Fibroblast of mammary gland (primary cell): ENCODE results near the gene TNS1.

ENCODE experiments used
- DNase-seq: peaks from one replicate; pipeline ENCODE4 v3.0.0-alpha.2; 2010; ENCODE audit warnings: low read depth
- H3K4me3 ChIP-seq: 2 replicates; pipeline ENCODE4 v1.5.1; 2011; ENCODE audit warnings: low read depth, mild to moderate bottlenecking, low read length, moderate library complexity; ENCODE audit not compliant: control insufficient read depth
- TF ChIP-seq, protein P1 (sequence below): conservative IDR thresholded peaks from 2 replicates; pipeline ENCODE4 v1.5.1; 2011; ENCODE audit warnings: low read depth, low read length, inconsistent platforms; ENCODE audit not compliant: control insufficient read depth, insufficient read depth

Gene TNS1

DNA sequence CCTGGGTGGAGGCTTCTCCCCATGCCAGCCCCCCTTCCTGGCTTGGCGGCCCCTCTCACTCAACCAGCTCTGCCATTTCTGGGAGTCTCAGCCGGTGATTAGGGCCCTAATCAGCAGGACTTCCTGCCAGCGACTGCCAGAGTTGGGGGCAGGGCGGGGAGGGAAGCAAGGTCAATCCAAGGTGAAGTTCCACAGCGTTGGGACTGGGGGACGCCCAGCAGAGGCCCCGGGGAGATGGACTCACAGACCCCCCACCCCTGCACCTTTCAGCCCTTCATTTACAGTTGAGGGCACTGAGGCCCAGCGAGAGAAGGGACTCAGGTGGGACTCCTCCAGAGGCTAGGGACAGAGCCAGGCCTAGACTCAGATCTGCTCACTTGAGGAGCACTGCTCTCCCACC, 65.3 kb downstream of the TNS1 start:
- TF ChIP-seq, protein P1, sequence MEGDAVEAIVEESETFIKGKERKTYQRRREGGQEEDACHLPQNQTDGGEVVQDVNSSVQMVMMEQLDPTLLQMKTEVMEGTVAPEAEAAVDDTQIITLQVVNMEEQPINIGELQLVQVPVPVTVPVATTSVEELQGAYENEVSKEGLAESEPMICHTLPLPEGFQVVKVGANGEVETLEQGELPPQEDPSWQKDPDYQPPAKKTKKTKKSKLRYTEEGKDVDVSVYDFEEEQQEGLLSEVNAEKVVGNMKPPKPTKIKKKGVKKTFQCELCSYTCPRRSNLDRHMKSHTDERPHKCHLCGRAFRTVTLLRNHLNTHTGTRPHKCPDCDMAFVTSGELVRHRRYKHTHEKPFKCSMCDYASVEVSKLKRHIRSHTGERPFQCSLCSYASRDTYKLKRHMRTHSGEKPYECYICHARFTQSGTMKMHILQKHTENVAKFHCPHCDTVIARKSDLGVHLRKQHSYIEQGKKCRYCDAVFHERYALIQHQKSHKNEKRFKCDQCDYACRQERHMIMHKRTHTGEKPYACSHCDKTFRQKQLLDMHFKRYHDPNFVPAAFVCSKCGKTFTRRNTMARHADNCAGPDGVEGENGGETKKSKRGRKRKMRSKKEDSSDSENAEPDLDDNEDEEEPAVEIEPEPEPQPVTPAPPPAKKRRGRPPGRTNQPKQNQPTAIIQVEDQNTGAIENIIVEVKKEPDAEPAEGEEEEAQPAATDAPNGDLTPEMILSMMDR = no peak
- no peak for DNase-seq
- H3K4me3 ChIP-seq = no peak overlapping the region

DNA sequence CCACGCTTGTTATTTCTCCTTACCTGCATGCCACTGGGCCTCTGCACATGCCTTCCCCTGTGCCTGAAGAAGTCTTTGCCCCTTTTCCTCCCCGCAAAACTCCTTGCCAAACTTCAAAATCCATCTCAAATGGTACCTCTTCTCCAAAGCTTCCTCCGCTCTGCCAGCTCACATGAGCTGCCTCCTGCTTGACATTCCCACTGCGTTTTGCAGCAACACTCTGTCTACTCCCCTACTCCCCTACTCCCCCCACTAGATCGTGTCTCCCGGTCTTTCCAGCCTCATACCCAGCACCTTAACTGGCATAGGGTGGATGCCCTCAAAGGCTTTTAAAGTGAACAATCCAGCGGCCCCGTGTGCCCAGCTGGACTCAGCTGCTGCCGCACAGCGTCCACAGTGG, 65.8 kb downstream of the TNS1 start:
- TF ChIP-seq, protein P1 = no peak
- no peak overlapping the region for H3K4me3 ChIP-seq
- DNase-seq = no peak

DNA sequence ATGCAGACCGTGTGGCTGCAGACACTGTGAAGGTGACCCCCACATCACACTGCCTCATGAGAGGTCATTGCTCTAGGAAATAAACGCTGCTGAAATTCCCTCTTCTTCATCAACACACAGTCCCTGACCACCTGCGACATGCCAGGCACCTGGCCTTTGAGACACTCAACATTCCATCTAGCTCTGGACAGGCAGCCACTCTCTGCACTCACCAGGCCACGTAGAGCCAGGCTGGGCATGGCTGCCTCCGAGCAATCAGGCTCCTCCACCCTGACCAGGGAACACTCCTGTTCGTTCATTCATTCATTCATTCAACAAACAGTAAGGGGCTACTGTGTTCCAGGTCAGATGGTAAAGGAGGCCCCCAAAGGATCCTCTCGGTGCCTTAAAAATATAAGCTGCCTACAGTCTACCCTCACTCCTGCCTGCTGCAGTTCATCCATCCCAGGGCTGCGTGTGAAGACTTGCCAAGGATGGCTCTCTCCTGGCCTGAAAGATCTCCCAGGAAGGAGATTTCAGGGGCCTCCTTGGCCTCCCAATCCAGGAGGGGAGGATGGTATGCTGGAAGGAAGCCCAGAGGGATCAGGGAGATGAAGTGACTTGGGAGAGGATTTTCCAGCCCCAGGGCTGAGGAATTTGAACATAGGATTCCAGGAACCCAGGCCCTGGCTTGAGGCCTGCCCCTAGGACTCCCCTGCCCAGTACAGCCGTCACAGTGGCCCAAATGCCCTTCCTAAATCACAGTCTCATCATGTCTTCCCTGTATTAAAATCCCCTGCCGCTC, 66.7 kb downstream of the TNS1 start:
- peak; percentile 38 for DNase-seq
- TF ChIP-seq, protein P1 = no peak

DNA sequence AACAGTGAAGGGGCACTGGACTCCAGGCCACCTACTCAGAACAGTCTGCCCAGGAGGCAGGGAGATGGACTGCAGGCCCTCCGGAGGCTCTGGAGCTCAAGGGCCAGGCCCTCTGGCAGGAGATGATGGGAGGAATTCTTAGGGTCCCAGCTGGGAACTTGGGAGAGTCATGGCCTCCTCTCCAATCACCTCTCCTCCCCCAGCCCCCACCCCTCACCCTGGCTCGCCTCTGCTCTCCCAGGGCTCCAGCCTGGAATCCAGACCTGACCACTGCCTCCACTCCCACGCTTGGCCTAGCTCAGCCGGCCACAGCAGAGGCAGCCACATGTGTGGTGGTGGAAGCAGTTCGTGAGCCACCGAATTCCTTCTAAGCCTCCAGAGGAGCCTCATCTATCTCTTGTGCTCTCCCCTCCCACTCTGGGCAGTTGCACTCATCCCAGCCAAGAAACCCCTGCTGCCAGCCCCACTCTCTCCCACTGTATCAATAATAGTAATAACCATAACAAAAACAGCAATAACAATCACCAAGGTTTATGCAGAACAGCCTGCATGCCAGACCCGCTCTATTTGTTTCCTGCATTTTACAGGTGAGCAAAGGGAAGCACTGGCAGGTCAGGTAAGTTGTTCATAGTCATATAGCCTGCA, 67.4 kb downstream of the TNS1 start:
- no peak overlapping the region for H3K4me3 ChIP-seq
- TF ChIP-seq, protein P1 = no peak
- peak; percentile 87 for DNase-seq

More for the DNA sequence above, 66.7 kb downstream of the TNS1 start:
- H3K4me3 ChIP-seq = no peak overlapping the region

DNA sequence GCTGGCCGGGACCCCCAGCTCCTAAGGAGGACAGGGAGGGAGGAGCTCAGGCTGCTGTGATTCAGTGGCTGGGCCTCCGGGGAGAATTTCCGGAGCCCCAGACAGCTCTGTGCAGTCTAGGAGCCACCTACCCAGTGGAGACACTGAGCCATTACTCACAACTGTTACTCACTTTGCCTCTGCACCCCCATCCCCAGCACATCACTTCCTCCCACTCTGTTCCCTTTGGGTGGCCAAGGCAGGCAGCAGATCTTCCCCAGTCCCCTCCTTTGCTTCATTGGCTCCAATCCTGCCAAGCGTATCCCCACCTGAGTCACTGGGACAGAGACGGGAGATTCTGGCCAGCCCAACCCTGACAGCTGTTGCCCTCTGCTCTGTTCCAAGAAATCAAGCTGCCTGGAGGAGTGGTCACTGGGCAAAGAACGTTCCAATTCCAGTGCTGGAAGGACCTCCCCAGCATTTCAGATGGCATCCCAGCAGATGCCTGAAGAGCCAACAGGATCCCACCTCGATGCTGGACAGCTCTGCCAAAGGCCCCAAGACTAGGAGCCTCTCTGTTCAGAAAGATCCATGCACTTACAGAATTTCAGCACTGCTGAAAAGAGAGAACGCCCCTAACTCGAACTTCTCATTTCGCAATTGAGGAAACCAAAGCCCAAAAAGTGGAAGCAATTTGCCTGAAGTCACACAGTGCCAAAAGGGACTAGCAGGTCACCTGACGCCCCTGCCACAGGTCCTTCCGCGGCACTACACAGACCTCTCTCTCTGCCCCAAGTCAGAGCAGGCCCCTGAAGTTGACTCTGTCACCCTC, 68.3 kb downstream of the TNS1 start:
- H3K4me3 ChIP-seq = no peak overlapping the region
- TF ChIP-seq, protein P1 = no peak
- DNase-seq = peak; percentile 97

DNA sequence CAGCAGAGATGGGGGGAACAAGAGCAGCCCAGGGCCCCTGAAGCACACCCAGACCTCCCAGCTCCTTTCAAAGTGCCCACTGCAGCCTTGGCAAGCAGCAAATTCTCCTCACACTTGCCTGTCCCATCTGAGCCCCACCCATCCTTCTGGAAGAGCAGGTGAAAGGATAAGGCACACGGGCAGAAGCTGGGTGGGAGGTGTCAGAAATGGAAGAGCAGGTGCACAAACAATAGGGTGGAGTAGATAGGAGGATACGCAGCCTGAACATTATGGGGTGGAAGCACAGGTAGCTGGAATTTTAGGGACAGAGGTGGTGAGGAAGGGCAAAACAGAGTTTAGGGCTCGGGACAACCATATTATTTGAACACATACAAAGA, 69.2 kb downstream of the TNS1 start:
- H3K4me3 ChIP-seq = no peak overlapping the region
- TF ChIP-seq, protein P1 = no peak
- no peak for DNase-seq
